ENCODE measurements around the gene USP22. TPM values are rescaled to one million over a fixed set of nuclear protein-coding genes. Genes with fewer than 3 reads are reported as not detected.
A peak's percentile ranks its signal among the peaks of the same experiment; 100 is the strongest.

The USP22 gene
- total RNA-seq, 4 donors from 2014 or later, result 127 to 262 (median 197) TPM

DNA sequence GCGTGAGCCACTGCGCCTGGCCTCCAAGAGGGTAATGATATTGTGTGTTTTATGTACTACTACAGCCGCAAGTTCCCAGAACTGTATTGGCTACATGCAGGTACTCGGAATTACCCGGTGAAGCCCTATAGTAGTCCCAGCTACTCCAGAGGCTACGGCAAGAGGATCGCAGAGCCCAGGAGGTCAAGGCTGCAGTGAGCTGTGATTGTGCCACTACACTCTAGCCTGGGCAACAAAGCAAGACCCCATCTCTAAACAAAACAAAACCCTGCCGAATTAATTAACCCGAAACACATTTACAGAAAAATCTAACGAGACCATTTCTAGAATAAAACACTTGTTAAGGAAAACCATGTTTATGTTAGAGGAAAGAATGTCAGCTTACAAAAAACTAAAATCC, 2.2 kb upstream of the USP22 start:
- Histone ChIP-seq H3K4me1 (peaks cover 11 to 19% of the 10 kb centered on the region in 2 donors), H3K27me3 (no peaks in the 10 kb centered on the region), H3K36me3 (no peaks in the 10 kb centered on the region), H3K9me3 (no peaks in the 10 kb centered on the region), H3K4me3 (replicated peaks in 1 of 3) (no peak overlapping the region), H3K27ac (no peak overlapping the region)
- TF ChIP-seq, protein P1, sequence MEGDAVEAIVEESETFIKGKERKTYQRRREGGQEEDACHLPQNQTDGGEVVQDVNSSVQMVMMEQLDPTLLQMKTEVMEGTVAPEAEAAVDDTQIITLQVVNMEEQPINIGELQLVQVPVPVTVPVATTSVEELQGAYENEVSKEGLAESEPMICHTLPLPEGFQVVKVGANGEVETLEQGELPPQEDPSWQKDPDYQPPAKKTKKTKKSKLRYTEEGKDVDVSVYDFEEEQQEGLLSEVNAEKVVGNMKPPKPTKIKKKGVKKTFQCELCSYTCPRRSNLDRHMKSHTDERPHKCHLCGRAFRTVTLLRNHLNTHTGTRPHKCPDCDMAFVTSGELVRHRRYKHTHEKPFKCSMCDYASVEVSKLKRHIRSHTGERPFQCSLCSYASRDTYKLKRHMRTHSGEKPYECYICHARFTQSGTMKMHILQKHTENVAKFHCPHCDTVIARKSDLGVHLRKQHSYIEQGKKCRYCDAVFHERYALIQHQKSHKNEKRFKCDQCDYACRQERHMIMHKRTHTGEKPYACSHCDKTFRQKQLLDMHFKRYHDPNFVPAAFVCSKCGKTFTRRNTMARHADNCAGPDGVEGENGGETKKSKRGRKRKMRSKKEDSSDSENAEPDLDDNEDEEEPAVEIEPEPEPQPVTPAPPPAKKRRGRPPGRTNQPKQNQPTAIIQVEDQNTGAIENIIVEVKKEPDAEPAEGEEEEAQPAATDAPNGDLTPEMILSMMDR (IDR thresholded peaks at IDR 0.05), result no peak
- no peak for TF ChIP-seq POLR2A (IDR thresholded peaks at IDR 0.05)
- intact Hi-C loops (cut with DNase I), result loop anchor here (5.0 to 10.0 kb wide), 2 partner anchors 167 to 240 kb away; partner anchors contain the start of genes MAP2K3 and TMEM11
- DNase-seq, result no peak
- WGBS, 2 donors, result 97 to 99% methylated on average over 10 of the region's 10 CpGs

GRCh38 chr17:21043296-21044232, 753 bp upstream of the USP22 start:
- Histone ChIP-seq H3K27ac (peak overlapping the region; percentile 93 to 99 (median 97)), H3K36me3 (no peaks in the 10 kb centered on the region), H3K4me3 (replicated peaks in 1 of 3) (peak overlapping the region in 2 of 3 donors; percentile 28 to 61), H3K4me1 (peaks cover 16 to 33% of the 10 kb centered on the region in 2 donors), H3K9me3 (no peaks in the 10 kb centered on the region), H3K27me3 (no peaks in the 10 kb centered on the region)
- WGBS, 2 donors, result 3 to 5% methylated on average over 27 of the region's 50 CpGs
- TF ChIP-seq, protein P1 (IDR thresholded peaks at IDR 0.05), result peak; percentile 66 to 93 (median 82)
- TF ChIP-seq POLR2A (IDR thresholded peaks at IDR 0.05), result peak in 1 of 2 donors; percentile 61
- intact Hi-C loops (cut with DNase I), result loop anchor here (5.0 to 10.0 kb wide), 2 partner anchors 169 to 241 kb away; partner anchors contain the start of genes MAP2K3 and TMEM11
- peak; percentile 99 for DNase-seq

DNA sequence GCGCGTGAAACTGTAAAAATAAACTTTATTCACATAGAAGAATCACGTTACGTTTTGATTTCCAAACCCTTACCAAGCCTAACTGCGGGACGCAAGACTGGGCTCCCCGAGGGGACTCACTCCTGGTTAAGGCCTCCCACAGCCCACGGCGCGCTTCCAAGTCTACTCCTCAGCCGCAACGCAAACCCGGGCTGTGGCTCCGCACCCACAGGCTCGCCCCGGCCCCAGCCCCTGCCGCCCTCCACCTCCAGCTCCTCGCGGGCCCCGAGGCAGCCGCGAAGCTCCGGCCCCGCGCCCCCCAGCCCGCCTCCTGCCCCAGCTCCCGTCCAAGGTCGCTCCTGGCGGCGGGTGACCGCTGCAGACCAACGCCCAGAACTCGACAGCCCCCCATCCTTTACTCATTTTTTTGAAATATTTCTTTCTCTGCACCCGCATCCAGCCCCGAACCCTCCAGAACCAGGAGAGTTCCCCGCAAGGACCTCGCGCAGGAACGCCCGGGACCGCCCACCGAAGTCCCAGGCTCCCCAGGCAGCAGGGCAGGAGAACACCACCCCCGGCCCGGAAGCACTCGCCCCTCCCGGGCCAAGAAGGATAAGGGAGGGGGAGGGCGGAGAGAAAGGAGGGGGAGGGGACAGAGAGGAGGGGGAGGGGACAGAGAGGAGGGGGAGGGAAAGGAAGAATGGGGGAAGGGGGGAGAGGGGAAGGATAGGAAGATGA, 912 bp downstream of the USP22 start:
- peak overlapping the region; percentile 100 for H3K27ac ChIP-seq
- H3K36me3 ChIP-seq, result no peaks in the 10 kb centered on the region
- TF ChIP-seq, protein P1 (IDR thresholded peaks at IDR 0.05), result no peak
- TF ChIP-seq POLR2A (IDR thresholded peaks at IDR 0.05), result no peak
- no peaks in the 10 kb centered on the region for H3K9me3 ChIP-seq
- H3K4me3 ChIP-seq (replicated peaks in 1 of 3), result peak overlapping the region; percentile 87 to 99 (median 89)
- intact Hi-C loops (cut with DNase I), result loop anchor here (5.0 to 10.0 kb wide), 2 partner anchors 170 to 243 kb away; partner anchors contain the start of genes MAP2K3 and TMEM11
- H3K27me3 ChIP-seq, result no peaks in the 10 kb centered on the region
- WGBS, 2 donors, result 1% methylated on average over 37 to 47 of the region's 47 CpGs
- peak; percentile 87 to 88 for DNase-seq
- H3K4me1 ChIP-seq, result peaks cover 31 to 46% of the 10 kb centered on the region in 2 donors

- Histone ChIP-seq H3K4me3 (replicated peaks in 1 of 3) (peak overlapping the region in 1 of 3 donors; percentile 89), H3K27ac (peak overlapping the region; percentile 100), H3K27me3 (no peaks in the 10 kb centered on the region), H3K36me3 (no peaks in the 10 kb centered on the region), H3K9me3 (no peaks in the 10 kb centered on the region), H3K4me1 (peaks cover 42 to 60% of the 10 kb centered on the region in 2 donors)
- 28 to 29% methylated on average over 6 of the region's 6 CpGs for WGBS, 2 donors
- peak in 1 of 2 donors; percentile 24 for DNase-seq
- no peak for TF ChIP-seq POLR2A (IDR thresholded peaks at IDR 0.05)
- TF ChIP-seq, protein P1 (IDR thresholded peaks at IDR 0.05), result peak in 3 of 6 experiments; percentile 26 to 38 (median 38)
- intact Hi-C loops (cut with DNase I), result loop anchor here (5.0 to 10.0 kb wide), 2 partner anchors 172 to 245 kb away; partner anchors contain the start of genes MAP2K3 and TMEM11
These were observed 2.8 kb downstream of the USP22 start for GRCh38 chr17:21039839-21040575.

Data from thyroid gland (tissue), 4 donors.